GM12878 (cell line): Measurements from ENCODE around the gene NUDT16. TPM values are rescaled to one million over a fixed set of nuclear protein-coding genes. Genes with fewer than 3 reads are reported as not detected.
A peak's percentile ranks its signal among the peaks of the same experiment; 100 is the strongest.

Experiments
- ATAC-seq: fragments of 200-7000 bp; cut with Tn5 transposase; 3 replicates; pipeline ENCODE4 v1.9.1; 2020; ENCODE audit warnings: mild to moderate bottlenecking, moderate library complexity
- BruUV-seq: library from RNA; stranded (reverse); fragments of 400-500 nt; replicated peaks from 2 replicates; lab custom pipeline; 2021; lab: Mats Ljungman, UMichigan
- CTCF ChIA-PET: fragments of 300-600 bp; sonication (Branson Sonifier 250); formaldehyde crosslinking; extraction: SDS; loops from one replicate; lab custom pipeline; 2021; ENCODE audit warnings: inconsistent platforms; lab: Yijun Ruan, JAX
- POLR2A ChIA-PET: fragments of 350-600 bp; formaldehyde crosslinking; extraction: SDS; loops from one replicate; lab custom pipeline; 2021; ENCODE audit warnings: inconsistent platforms; lab: Charles Lee
- RAD21 ChIA-PET: fragments of 300-600 bp; sonication (Branson Sonifier 250); formaldehyde crosslinking; loops from one replicate; lab custom pipeline; 2023; ENCODE audit warnings: antibody characterized with exemption; ENCODE audit not compliant: unreplicated experiment; lab: Charles Lee
- SMC1A ChIA-PET: fragments of 300-600 bp; sonication (Branson Sonifier 250); formaldehyde crosslinking; loops from one replicate; lab custom pipeline; 2023; ENCODE audit not compliant: unreplicated experiment, uncharacterized antibody; lab: Charles Lee
- DNase-seq: peaks from one replicate; pipeline ENCODE4 v3.0.0-alpha.2; 2011; ENCODE audit warnings: low read depth, low spot score
- FAIRE-seq: peaks from 3 replicates; lab custom pipeline; 2011; peaks lifted over from hg19 to GRCh38; lab: Jason Lieb, UNC
- H2AFZ ChIP-seq: 2 replicates; pipeline ENCODE4 v1.6.0; 2011; ENCODE audit warnings: low read depth, low read length, control low read depth; ENCODE audit not compliant: control insufficient read depth
- H3K27ac ChIP-seq: 2 replicates; pipeline ENCODE4 v1.5.1; 2011; ENCODE audit warnings: control low read depth; ENCODE audit not compliant: control insufficient read depth, insufficient read depth
- H3K27me3 ChIP-seq, 2 experiments: replicated peaks in 1 of 2; 2 replicates each; pipeline versions ENCODE4 v1.6.0 to v1.6.1; 2011; ENCODE audit warnings: low read length in 1 of 2; ENCODE audit not compliant: control insufficient read depth in 2 of 2, insufficient read depth in 2 of 2
- H3K36me3 ChIP-seq, 2 experiments: 2 replicates each; pipeline ENCODE4 v1.5.1; 2011; ENCODE audit warnings: low read length in 1 of 2; ENCODE audit not compliant: control insufficient read depth in 2 of 2, insufficient read depth in 2 of 2
- H3K4me1 ChIP-seq: 2 replicates; pipeline ENCODE4 v1.6.1; 2011; ENCODE audit warnings: mild to moderate bottlenecking, low read length, moderate library complexity, mixed read lengths; ENCODE audit not compliant: control insufficient read depth, insufficient read depth
- H3K4me2 ChIP-seq: 2 replicates; pipeline ENCODE4 v1.6.0; 2011; ENCODE audit warnings: control low read depth; ENCODE audit not compliant: control insufficient read depth, insufficient read depth
- H3K4me3 ChIP-seq: fragments of 200-600 bp; sonication (generic); 2 replicates; pipeline ENCODE4 v1.5.1; 2016
- H3K79me2 ChIP-seq: 2 replicates; pipeline ENCODE4 v1.6.0; 2011; ENCODE audit warnings: low read length; ENCODE audit not compliant: control insufficient read depth, insufficient read depth
- H3K9ac ChIP-seq: 2 replicates; pipeline ENCODE4 v1.8.0; 2011; ENCODE audit warnings: low read length, control low read depth, mixed read lengths; ENCODE audit not compliant: control insufficient read depth, insufficient read depth
- H3K9me3 ChIP-seq: replicated peaks from 3 replicates; pipeline ENCODE4 v1.5.1; 2011; ENCODE audit warnings: mild to moderate bottlenecking, low read length; ENCODE audit not compliant: control insufficient read depth, insufficient read depth
- H4K20me1 ChIP-seq: 2 replicates; pipeline ENCODE4 v1.6.0; 2011; ENCODE audit not compliant: control insufficient read depth, insufficient read depth
- RAD21 ChIP-seq: IDR thresholded peaks from 2 replicates; pipeline ENCODE4 v1.6.1; 2011; ENCODE audit warnings: mild to moderate bottlenecking, low read depth, low read length, moderate library complexity; ENCODE audit not compliant: insufficient read depth
- USF2 ChIP-seq: IDR thresholded peaks from 2 replicates; pipeline ENCODE4 v1.6.1; 2011; ENCODE audit warnings: low read depth, low read length, improper control_type of control experiment, borderline replicate concordance
- ZNF207 ChIP-seq: fragments of 450-650 bp; IDR thresholded peaks from 2 replicates; pipeline ENCODE4 v1.6.1; 2014; ENCODE audit warnings: antibody characterized with exemption, mild to moderate bottlenecking, borderline replicate concordance
- ZNF687 ChIP-seq: fragments of 450-650 bp; IDR thresholded peaks from 2 replicates; pipeline ENCODE4 v1.6.1; 2017; ENCODE audit warnings: mild to moderate bottlenecking, moderate library complexity
- in situ Hi-C: fragments of 300-500 bp; cut with MboI; formaldehyde crosslinking; loops from 9 replicates; pipeline ENCODE4 v1.14.3; 2018; ENCODE audit warnings: mixed read lengths
- intact Hi-C: fragments of 100-400 bp; cut with micrococcal nuclease; formaldehyde crosslinking; loops from one replicate; pipeline ENCODE4 v1.14.2; 2022; ENCODE audit not compliant: unreplicated experiment
- polyA plus RNA-seq, 11 experiments: library from polyadenylated mRNA; depleted of rRNA in 4 of 11; unstranded in 6 of 11; stranded (reverse) in 5 of 11; fragments of >200 nt; fragmentation: Nextera tagmentation in 4 of 11; fragmentation: Illumina TruSeq in 1 of 11; extraction: Ambion mirVana in 4 of 11; extraction: Trizol in 1 of 11; gene quantifications; 1 replicate in 1 of 11; 2 replicates in 10 of 11; pipeline versions ENCODE4 v1.2.1 to v1.2.3, GENCODE V29; 2011 to 2016; ENCODE audit warnings: inconsistent platforms in 2 of 11, missing spikeins in 2 of 11, low read depth in 1 of 11
- total RNA-seq, 4 experiments: library from RNA; depleted of rRNA in 3 of 4; stranded (reverse); fragments of >200 nt in 3 of 4; fragmentation: Illumina TruSeq in 1 of 4; extraction: Trizol in 1 of 4; gene quantifications; 2 replicates each; pipeline versions ENCODE4 v1.2.1 to v1.2.3, GENCODE V29; 2013 to 2021

NUDT16 gene
- total and polyA plus RNA-seq, 10 of the 15 experiments (the other 5 are each of a cell fraction or from before 2014, with no cell fraction given), result 1.4 to 16.6 (median 10.4) TPM

- TF ChIP-seq RAD21, result no peak
Measured at GRCh38 chr3:131421301-131421700, 39.7 kb downstream of the NUDT16 start (continued).

- Histone ChIP-seq H3K27ac (no peak overlapping the region), H3K4me2 (no peak overlapping the region), H4K20me1 (no peaks in the 10 kb centered on the region), H3K36me3 (no peaks in the 10 kb centered on the region), H3K9ac (no peak overlapping the region), H3K4me1 (no peaks in the 10 kb centered on the region), H3K79me2 (no peaks in the 10 kb centered on the region), H3K27me3 (no peaks in the 10 kb centered on the region), H3K9me3 (no peaks in the 10 kb centered on the region), H3K4me3 (no peak overlapping the region), H2AFZ (no peak overlapping the region)
- no TSS peak for BruUV-seq
- ChIA-PET SMC1A (interaction anchor here (1.7 kb wide), 1 partner anchor 22 kb away, joined by 4 read pairs; no protein-coding TSS in a partner anchor), RAD21 (no interaction called here), POLR2A (no interaction called here), CTCF (no interaction called here)
- in situ Hi-C loops, result no loop called here
- FAIRE-seq, result no peak
- TF ChIP-seq ZNF687 (no peak), USF2 (no peak), ZNF207 (no peak)
- intact Hi-C loops, result no loop called here
- ATAC-seq, result 0 out of 3 replicates have a peak, but pooled peaks have one; percentile 22
- no peak for DNase-seq
Measured at GRCh38 chr3:131421957-131422498, 40.5 kb downstream of the NUDT16 start.
